Adrenal gland (tissue), 5 donors: ENCODE measurements around the gene CARM1.

Source experiments
- POLR2A ChIP-seq, 2 donors: fragments of 450-650 bp; IDR thresholded peaks; one replicate each; pipeline ENCODE4 v1.6.1; 2017; ENCODE audit warnings: antibody characterized with exemption in 2 of 2, mild to moderate bottlenecking in 2 of 2, moderate library complexity in 1 of 2
- TF ChIP-seq, protein P1 (sequence below), 6 experiments: fragments of 450-650 bp in 4 of 6; fragments of 200-600 bp in 2 of 6; sonication (generic) in 1 of 6; IDR thresholded peaks; 1 replicate in 5 of 6; 2 replicates in 1 of 6; pipeline versions ENCODE4 v1.5.1 to v1.8.0; 2016 to 2021; ENCODE audit warnings: antibody characterized with exemption in 6 of 6, mild to moderate bottlenecking in 2 of 6, moderate library complexity in 1 of 6
- donor health status: DM: no; HTN: no; CAD: no.

DNA sequence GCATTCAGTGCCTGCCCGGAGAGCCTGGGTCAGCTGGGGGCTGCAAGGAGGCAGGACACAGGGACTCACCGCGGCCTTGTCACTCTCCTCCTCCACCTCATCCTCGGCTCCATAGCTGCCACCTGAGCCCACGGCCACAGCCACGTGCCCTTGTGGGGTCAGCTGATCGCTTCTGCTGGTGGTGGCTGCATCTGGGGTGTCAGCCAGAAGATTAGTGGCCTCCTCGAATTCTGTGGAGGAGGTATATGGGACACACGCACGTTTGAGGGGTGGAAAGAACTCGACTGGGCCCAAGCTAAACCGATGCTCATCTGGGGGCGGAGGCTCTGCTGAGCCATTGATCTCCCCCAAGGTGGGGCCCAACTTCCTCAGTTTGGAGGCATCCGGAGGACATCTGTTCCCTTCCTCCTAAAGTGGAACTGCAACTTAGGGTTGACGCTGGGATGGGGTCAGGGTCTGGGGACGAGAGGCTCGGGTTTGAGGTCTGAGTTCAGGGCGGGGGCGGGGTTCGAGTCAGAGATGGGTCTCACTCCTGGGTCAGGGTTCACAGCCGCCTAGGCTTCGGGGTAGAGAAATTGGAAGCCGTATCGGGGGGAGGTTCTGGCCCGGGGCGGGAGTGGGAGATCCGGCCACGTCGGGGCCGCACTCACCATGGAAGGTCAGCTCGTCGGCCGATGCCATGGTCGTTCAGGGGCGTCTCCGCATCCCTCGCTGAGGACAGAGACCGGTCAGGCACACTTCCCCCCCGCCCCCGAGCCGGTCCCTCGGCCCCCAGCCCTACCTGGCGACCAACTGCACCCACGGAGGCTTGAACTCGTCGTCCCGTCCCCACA is 56.6 kb downstream of the CARM1 start:
- TF ChIP-seq, protein P1, sequence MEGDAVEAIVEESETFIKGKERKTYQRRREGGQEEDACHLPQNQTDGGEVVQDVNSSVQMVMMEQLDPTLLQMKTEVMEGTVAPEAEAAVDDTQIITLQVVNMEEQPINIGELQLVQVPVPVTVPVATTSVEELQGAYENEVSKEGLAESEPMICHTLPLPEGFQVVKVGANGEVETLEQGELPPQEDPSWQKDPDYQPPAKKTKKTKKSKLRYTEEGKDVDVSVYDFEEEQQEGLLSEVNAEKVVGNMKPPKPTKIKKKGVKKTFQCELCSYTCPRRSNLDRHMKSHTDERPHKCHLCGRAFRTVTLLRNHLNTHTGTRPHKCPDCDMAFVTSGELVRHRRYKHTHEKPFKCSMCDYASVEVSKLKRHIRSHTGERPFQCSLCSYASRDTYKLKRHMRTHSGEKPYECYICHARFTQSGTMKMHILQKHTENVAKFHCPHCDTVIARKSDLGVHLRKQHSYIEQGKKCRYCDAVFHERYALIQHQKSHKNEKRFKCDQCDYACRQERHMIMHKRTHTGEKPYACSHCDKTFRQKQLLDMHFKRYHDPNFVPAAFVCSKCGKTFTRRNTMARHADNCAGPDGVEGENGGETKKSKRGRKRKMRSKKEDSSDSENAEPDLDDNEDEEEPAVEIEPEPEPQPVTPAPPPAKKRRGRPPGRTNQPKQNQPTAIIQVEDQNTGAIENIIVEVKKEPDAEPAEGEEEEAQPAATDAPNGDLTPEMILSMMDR (IDR thresholded peaks at IDR 0.05) = no peak
- TF ChIP-seq POLR2A (IDR thresholded peaks at IDR 0.05) = no peak
